GM12891 (cell line): Measurements from ENCODE around the gene NFIX.

Source experiments
- POLR2A ChIP-seq: IDR thresholded peaks from 2 replicates; pipeline ENCODE4 v1.6.1; 2011; ENCODE audit warnings: low read depth, low read length, control low read depth
- POLR2AphosphoS5 ChIP-seq: IDR thresholded peaks from 2 replicates; pipeline ENCODE4 v1.6.1; 2011; ENCODE audit warnings: low read depth, low read length, control low read depth
- SPI1 ChIP-seq: IDR thresholded peaks from 2 replicates; pipeline ENCODE4 v1.6.1; 2011; ENCODE audit warnings: low read depth, low read length, control low read depth
- TAF1 ChIP-seq: IDR thresholded peaks from 2 replicates; pipeline ENCODE4 v1.6.1; 2011; ENCODE audit warnings: low read depth, low read length, control low read depth

DNA sequence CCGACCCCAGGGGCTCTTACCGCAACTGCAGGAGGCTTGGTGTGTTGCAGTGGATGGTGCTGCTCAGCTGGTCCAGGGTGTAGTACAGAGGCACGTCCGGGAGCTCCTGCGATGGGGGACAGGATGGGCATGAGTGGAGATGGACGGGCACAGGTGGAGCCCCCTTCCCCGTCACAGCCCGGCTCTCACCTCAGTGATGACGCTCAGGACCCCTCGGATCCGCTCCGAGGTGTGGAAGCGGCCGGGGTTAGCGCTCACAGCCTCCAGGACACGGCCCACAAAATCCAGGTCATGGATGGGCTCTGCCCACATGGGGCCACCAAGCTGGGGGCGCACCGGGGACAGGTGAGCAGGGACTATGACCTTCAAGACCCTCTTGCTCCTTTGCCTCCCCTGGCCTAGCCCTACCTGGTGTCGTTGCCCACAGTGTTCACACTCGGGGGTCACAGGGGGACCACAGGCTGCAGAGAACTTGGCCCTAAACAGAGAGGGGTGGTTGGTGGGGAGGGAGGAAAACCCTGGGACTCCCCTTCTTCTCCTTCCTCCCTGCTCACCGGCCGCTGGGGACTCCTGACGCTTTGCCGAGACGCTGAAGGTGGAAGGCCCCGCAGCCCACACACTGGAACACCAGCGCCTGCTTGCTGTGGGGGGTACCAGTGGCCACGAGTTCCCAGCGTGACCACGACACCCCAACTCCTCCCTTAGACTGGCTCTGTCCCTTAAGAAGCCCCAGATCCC, 114.3 kb downstream of the NFIX start:
- TF ChIP-seq TAF1, result no peak
- TF ChIP-seq POLR2AphosphoS5, result no peak
- TF ChIP-seq POLR2A, result no peak
- no peak for TF ChIP-seq SPI1
